A549 (cell line): ENCODE data around the gene TFEB.

Experiments used
- CHD2 ChIP-seq: fragments of 150-350 bp; IDR thresholded peaks from 2 replicates; pipeline ENCODE4 v1.6.1; 2014; ENCODE audit warnings: low read length; ENCODE audit not compliant: partially characterized antibody
- CTCF ChIP-seq: fragments of >200 bp; sonication (Bioruptor Twin); formaldehyde crosslinking; IDR thresholded peaks from 3 replicates; pipeline ENCODE4 v1.5.1; 2016
- EP300 ChIP-seq, 2 experiments: fragments of >200 bp; sonication (Bioruptor Twin); formaldehyde crosslinking; IDR thresholded peaks; 2 replicates in 1 of 2; 3 replicates in 1 of 2; pipeline ENCODE4 v1.6.1; 2016 to 2017
- RCOR1 ChIP-seq: fragments of 150-350 bp; IDR thresholded peaks from 2 replicates; pipeline ENCODE4 v1.6.1; 2014; ENCODE audit warnings: antibody characterized with exemption, low read length, low read depth
- REST ChIP-seq: fragments of 200-600 bp; sonication (generic); IDR thresholded peaks from 2 replicates; pipeline ENCODE4 v1.6.1; 2016; ENCODE audit warnings: antibody characterized with exemption, mild to moderate bottlenecking, moderate library complexity

- TF ChIP-seq REST: no peak
- TF ChIP-seq CHD2: no peak
- no peak for TF ChIP-seq CTCF
- no peak for TF ChIP-seq RCOR1
- TF ChIP-seq EP300 (IDR thresholded peaks at IDR 0.05): no peak
Observed at GRCh38 chr6:41759905-41760579, 24.6 kb upstream of the TFEB start.
